GM08714 (cell line): Measurements from ENCODE around the gene NUP93.
"Not testable (repeated sequence)": the region's sequence is repeated elsewhere in the genome, so short reads cannot be mapped to it uniquely, and the experiment has no call there.

Experiments
- H3K4me3 ChIP-seq: fragments of 200-500 bp; sonication (Bioruptor generic); 2 replicates; pipeline ENCODE4 v1.5.1; 2014; ENCODE audit warnings: mild to moderate bottlenecking, low read length, inconsistent platforms
- ZNF274 ChIP-seq: IDR thresholded peaks from 2 replicates; pipeline ENCODE4 v1.6.1; 2012; ENCODE audit warnings: mild to moderate bottlenecking, low read depth, low read length

The NUP93 gene

GRCh38 chr16:56697456-56698155, 32.3 kb upstream of the NUP93 start:
- no peak for TF ChIP-seq ZNF274
- no peak overlapping the region for H3K4me3 ChIP-seq

GRCh38 chr16:56700195-56700594, 29.7 kb upstream of the NUP93 start:
- no peak for TF ChIP-seq ZNF274
- H3K4me3 ChIP-seq, result no peak overlapping the region

- no peak for TF ChIP-seq ZNF274
- H3K4me3 ChIP-seq, result no peak overlapping the region
Observed at GRCh38 chr16:56700631-56701030, 29.3 kb upstream of the NUP93 start.

GRCh38 chr16:56701534-56701933, 28.4 kb upstream of the NUP93 start:
- TF ChIP-seq ZNF274, result no peak
- H3K4me3 ChIP-seq, result no peak overlapping the region

GRCh38 chr16:56702836-56703235, 27.1 kb upstream of the NUP93 start:
- TF ChIP-seq ZNF274, result no peak
- H3K4me3 ChIP-seq, result no peak overlapping the region

GRCh38 chr16:56708525-56709442, 21.1 kb upstream of the NUP93 start:
- H3K4me3 ChIP-seq, result no peak overlapping the region
- TF ChIP-seq ZNF274, result no peak

GRCh38 chr16:56709443-56710040, 20.4 kb upstream of the NUP93 start:
- TF ChIP-seq ZNF274, result no peak
- H3K4me3 ChIP-seq, result no peak overlapping the region

- no peak for TF ChIP-seq ZNF274
Observed at GRCh38 chr16:56710181-56710737, 19.7 kb upstream of the NUP93 start.

GRCh38 chr16:56711862-56712261, 18.1 kb upstream of the NUP93 start:
- H3K4me3 ChIP-seq, result no peak overlapping the region
- TF ChIP-seq ZNF274, result no peak

More at GRCh38 chr16:56710181-56710737, 19.7 kb upstream of the NUP93 start:
- no peak overlapping the region for H3K4me3 ChIP-seq

- H3K4me3 ChIP-seq, result no peak overlapping the region
- no peak for TF ChIP-seq ZNF274
Observed at GRCh38 chr16:56713794-56714193, 16.1 kb upstream of the NUP93 start.

GRCh38 chr16:56715126-56715525, 14.8 kb upstream of the NUP93 start:
- TF ChIP-seq ZNF274, result no peak
- H3K4me3 ChIP-seq, result no peak overlapping the region

GRCh38 chr16:56716761-56717160, 13.2 kb upstream of the NUP93 start:
- TF ChIP-seq ZNF274, result no peak
- no peak overlapping the region for H3K4me3 ChIP-seq

GRCh38 chr16:56717532-56717931, 12.4 kb upstream of the NUP93 start:
- not testable (repeated sequence) for H3K4me3 ChIP-seq

- no peak for TF ChIP-seq ZNF274
- no peak overlapping the region for H3K4me3 ChIP-seq
Observed at GRCh38 chr16:56722200-56722842, 7.6 kb upstream of the NUP93 start.
